NCI-H748 (cell line): Measurements from ENCODE around the gene NCAPD2.
A peak's percentile ranks its signal among the peaks of the same experiment; 100 is the strongest.
"Not testable (repeated sequence)": the region's sequence is repeated elsewhere in the genome, so short reads cannot be mapped to it uniquely, and the experiment has no call there.

ENCODE experiments used
- DNase-seq: peaks from one replicate; lab custom pipeline; 2025; ENCODE audit not compliant: unreplicated experiment; lab: John Stamatoyannopoulos, UW

Gene NCAPD2

DNA sequence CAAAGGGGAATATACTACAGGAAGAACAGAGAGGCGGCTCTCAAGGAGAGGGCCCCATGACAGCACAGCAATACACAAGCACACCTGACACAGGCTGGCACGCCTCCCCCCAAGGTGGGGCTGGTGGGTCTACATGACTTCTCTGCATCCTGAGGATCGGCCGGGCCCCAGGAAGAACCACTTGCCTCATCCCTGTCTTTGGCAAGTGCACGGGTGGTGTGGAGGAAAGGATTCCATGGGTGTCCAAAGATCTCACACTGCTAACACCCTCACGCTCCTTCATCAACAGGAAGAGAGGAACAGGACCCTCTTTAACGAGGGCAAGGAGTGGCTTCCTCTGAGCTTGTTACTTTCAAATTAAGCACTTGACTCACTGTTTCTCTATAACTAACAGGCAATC, 30.7 kb upstream of the NCAPD2 start:
- no peak for DNase-seq

DNA sequence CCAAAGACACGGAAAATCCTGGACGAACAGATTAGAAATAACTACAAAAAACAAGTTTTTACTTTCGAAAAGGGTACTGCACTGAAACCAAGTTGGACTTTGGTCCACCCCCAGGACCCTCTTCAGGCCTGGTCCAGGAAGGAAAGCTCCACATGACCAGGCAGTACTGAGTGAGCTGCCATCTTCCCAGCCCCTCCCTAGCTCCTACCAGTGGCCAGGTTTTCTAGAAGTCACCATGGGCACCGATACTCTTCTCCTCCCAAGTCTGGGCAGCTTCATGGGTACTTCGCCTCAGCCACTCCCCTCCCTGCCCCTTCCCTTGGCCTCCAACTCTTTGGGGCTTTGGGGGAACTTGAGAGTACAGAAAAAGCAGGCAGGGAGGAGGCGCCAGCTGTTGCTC, 30.0 kb upstream of the NCAPD2 start:
- no peak for DNase-seq

DNA sequence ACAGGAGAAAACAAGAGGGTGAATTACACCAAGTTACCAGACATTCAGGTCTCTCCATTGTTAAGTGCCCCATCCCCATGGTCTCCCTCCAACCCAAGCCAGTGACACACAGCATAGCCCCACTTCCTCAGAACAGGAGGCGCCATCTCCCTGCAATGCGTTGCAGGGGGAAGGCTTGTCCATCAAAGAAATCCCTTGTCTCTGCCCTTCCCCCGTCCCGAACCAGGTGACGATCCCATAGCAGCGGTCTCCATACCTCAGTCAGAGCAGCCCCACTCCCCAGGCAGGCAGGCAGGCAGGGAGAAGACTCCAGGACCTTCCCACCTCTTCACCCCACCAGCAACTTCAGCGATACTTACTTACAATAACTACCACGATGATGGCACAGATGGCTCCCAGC, 29.4 kb upstream of the NCAPD2 start:
- DNase-seq, result no peak

DNA sequence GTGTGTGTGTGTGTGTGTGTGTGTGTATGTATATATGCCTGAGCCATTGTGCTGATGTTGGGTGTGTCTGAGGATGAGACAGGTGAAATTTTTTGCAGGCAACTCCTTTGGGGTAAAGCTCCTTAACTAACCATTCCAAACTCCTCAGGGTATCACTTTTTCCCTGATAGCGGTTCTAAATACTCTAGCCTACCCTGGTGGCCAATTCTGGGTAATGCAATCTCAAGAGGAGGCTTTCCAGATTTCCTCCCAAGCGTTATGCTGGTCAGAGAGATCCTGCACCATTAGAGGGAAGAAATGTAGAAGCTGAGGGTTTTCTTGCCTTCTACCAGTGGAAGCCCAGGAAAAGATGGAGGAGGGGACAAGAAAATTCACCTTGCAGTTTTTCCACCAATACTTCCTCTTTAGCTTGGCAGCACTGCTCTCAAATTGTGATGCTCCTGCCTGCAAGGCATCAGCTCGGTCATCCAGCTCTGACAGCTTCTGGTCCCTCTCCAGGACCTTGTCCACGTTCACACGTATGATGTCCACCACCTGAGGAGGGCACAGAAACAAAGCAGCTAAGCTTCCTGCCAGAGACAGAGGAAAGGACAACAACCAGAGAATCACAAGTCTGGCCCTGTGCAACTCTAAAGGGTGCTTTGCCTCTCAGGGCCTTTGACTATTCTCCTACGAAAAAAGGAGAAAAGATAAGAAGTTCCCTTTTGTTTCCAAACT, 28.3 kb upstream of the NCAPD2 start:
- peak; percentile 57 for DNase-seq

DNA sequence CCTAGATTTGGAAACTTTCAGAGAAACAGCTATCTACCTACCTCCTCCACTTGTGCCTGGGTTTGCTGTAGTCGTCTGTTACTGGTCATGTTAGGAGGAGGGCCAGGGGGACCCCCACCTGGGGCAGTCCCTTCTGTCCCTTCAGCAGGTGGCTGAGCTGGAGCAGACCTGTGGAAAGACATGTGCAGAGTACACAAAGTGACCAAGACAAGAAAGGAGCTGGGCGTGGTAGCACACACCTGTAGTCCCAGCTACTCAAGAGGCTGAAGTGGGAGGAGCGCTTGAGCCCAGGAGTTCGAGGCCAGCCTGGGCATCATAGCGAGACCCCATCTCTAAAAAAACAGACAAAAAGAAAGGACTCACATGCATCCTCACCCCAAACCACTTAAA, 27.7 kb upstream of the NCAPD2 start:
- no peak for DNase-seq

DNA sequence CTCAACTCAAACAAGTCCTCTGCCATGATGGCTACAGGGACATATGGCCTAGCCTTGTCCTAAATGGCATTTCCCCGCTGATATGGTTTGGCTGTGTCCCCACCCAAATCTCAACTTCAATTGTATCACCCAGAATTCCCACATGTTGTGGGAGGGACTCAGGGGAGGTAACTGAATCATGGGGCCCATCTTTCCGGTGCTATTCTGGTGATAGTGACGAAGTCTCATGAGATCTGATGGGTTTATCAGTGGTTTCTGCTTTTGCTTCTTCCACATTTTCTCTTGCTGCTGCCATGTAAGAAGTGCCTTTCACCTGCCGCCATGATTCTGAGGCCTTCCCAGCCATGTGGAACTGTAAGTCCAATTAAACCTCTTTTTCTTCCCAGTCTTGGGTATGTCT, 27.2 kb upstream of the NCAPD2 start:
- DNase-seq, result not testable (repeated sequence)

DNA sequence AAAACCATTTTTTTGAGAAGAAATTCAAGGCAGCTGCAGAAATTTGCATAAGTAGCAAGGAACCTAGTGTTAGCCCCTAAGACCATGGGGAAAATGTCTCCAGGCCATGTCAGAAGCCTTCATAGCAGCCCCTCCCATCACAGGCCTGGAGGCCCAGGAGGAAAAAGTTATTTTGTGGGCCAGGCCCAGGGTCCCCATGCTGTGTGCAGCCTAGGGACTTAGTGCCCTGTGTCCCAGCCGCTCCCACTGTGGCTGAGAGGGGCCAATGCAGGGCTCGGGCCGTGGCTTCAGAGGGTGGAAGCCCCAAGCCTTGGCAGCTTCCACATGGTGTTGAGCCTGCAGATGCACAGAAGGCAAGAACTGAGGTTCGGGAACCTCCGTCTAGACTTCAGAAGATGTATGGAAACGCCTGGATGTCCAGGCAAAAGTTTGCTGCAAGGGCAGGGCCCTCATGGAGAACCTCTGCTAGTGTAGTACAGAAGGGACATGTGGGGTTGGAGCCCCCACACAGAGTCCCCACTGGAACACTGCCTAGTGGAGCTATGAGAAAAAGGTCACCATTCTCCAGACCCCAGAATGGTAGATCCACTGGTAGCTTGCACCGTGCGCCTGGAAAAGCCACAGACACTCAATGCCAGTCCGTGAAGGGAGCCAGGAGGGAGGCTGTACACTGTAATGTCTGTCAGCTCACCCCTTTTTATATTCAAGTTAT, 26.2 kb upstream of the NCAPD2 start:
- DNase-seq, result not testable (repeated sequence)

DNA sequence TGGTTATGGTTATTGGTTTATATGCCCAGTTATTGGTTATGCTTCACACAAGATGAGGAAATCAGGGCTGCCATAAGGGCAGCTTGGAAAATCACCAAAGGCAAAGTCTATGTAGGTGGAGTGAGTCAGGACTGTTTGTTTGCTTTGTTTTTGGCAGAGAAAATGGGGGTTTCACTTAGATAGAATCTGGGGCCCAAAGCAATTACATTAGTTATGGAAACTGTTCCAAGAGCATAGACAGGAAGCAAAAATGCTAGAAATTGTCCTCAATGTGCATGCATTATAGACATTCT, 25.7 kb upstream of the NCAPD2 start:
- no peak for DNase-seq

DNA sequence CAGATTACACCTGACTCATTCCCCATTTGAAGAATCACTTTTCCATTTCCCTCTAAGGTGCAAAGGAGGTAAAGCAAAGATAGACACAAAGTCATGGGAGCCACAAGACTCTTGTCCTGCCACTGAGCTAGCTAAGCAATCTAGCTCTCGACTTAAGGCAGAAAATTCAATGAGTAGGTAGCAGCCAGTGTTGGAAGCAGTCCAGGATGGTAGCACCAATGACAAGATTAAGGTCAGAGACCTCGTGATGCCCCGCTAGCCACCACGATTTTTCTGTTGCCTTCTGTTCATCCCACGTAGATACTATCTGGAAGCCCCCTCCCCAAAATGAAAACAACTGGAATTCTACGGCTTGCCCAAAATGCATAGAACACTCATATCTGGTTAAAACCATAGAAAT, 24.8 kb upstream of the NCAPD2 start:
- DNase-seq, result no peak

DNA sequence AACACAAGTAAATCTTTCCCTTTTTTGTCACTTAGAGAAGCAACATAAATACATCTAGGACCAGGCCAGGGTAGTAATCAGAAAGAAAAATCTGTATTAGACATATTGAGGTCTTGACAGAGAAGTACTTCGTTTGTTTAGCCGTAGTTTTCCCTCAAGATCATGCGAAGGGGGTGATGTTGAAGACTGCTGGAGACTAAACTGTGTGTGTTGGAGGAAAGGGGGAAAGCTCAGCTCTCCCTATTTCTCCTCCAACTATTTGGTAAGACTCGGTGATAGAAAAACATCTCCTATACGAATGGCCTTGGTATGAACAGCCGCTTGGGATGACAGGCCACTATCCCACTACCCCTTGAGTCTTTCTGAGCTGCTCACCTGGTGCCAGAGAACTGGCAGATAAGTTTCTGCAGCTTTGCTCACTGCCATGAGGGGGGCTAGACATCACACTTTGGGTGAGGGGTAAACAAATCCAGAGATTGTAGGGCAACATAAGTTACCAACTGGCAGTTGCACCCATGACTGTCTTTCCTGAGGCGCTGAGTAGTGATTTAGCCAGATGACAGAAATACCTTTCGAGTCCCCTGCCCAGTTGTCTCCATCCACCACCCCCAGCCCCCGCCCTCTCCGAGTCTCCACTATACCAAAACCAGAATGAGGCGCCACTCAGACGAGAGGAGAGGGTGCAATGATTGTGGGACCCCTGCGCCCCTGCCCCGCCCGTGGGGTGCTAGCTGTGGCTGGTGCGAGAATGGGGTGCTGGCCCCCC, 24.1 kb upstream of the NCAPD2 start:
- DNase-seq, result peak; percentile 17

DNA sequence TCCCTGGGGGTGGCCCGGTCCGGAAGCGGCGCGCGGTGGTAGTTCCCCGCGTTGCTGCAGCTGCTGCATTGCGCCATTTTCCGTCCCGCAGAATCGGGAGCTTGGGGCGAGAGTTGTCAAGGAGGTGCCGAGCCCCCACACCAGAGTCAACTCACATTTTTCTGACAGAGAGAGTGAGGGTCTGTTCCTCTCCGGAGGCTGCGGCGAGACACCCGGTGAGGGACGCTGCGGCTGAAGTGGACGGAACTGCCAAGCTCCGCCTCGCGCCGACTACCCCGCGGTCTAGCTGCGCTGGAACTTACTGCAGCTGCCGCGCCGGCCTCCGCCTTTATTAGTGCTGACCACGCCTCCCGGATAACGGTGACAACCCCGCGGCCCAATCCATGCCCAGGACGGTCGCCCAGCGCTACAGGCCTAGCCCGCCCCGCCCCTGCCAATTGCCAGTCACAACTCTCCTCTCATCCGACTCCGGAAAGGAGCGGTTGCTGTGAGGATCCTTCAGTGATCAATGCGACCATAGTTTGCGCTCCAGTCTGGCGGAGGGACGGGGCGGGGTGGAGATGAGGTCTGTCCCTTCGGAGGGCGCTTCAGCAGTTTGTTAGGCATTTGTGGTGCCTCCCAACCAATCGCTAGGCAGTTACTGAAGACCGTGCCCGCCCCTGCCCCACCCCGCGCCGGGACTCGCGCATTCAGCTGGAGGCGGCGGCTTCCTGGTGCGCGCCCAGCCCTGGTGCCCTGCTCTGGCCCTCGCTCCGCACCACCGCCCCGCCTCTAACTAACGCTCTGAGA, 23.3 kb upstream of the NCAPD2 start, which contains the start of gene VAMP1:
Gene VAMP1, minus strand, starts transcription at position 303 of the 789 bp plus-strand sequence. Its CDS starts 146 bp downstream, at position 157.
- DNase-seq, result peak; percentile 95

DNA sequence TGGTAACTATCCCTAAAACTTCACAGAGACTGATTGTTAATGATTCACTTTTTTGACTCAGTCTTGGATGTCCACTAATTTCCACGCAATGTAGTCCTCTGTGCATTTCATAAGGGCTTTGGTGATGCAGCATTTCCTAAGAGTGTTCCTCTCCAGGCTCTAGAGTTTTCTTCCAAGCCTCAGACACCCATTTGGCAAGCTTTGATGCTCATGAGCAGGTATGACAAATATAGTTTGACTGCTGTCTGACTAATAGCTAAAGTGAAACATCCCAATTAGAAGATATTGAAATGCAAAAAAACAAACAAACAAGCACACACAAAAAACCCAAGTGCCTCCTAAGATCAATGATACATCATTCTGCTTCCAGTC, 21.9 kb upstream of the NCAPD2 start:
- DNase-seq, result no peak

DNA sequence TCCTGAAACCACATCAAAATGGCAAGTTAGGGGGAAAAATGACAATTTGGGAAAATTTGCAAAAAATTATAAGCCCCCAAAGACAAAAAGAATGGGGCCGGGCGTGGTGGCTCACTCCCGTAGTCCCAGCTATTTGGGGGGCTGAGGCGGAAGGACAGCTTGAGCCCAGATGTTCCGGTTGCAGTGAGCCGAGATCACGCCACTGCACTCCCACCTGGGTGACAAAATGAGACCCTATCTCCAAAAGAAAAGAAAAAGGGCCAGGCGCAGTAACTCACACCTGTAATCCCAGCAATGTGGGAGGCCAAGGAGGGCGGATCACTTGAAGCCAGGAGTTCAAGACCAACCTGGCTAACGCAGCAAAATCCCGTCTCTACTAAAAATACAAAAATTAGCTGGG, 21.4 kb upstream of the NCAPD2 start:
- DNase-seq, result no peak

DNA sequence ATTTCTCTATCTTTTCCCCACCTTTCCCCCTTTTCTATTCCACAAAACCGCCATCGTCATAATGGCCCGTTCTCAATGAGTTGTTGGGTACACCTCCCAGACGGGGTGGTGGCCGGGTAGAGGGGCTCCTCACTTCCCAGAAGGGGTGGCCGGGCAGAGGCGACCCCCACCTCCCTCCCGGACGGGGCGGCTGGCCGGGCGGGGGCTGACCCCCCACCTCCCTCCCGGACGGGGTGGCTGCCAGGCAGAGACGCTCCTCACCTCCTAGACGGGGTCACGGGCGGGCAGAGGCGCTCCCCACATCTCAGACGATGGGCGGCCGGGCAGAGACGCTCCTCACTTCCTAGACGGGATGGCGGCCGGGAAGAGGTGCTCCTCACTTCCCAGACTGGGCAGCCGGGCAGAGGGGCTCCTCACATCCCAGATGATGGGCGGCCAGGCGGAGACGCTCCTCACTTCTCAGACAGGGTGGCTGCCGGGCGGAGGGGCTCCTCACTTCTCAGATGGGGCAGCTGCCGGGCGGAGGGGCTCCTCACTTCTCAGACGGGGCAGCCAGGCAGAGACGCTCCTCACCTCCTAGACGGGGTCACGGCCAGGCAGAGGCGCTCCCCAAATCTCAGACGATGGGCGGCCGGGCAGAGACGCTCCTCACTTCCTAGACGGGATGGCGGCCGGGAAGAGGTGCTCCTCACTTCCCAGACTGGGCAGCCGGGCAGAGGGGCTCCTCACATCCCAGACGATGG, 18.5 kb upstream of the NCAPD2 start:
- not testable (repeated sequence) for DNase-seq

DNA sequence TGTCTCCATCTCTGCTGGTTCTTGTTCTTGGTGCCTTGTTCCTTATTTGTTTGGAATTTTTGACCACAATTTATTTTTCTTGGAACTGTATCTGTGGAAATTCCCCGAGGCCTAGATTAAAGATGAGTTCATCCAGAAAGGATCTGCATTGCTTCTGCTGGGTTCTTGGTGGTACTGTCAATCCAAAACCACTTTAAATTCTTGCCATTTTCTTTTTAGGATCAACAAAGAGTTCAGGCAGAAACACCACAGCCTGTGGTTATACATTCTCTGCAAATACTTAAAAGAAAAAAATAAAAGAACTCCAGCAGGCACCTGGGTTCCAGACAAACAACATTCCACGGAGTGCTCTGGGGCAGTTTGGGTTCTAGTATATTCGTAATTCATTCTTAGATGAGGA, 17.4 kb upstream of the NCAPD2 start:
- DNase-seq, result no peak

DNA sequence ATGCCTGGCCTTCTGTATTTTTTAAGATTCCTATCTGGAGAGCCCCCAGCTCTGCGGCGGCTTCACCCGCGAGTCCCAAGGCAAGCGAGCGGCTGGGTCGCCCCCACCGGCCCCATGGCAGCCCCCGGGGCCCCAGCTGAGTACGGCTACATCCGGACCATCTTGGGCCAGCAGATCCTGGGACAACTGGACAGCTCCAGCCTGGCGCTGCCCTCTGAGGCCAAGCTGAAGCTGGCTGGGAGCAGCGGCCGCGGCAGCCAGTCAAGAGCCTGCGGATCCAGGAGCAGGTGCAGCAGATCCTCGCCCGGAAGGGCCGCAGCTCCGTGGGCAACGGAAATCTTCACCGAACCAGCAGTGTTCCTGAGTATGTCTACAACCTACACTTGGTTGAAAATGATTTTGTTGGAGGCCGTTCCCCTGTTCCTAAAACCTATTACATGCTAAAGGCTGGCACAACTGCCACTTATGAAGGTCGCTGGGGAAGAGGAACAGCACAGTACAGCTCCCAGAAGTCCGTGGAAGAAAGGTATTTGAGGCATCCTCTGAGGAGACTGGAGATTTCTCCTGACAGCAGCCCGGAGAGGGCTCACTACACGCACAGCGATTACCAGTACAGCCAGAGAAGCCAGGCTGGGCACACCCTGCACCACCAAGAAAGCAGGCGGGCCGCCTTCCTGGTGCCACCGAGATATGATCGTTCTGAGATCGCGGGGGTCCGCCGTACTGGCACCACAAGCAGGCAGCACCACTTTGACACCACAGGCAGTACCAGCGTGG, 16.1 kb upstream of the NCAPD2 start:
- DNase-seq, result not testable (repeated sequence)

DNA sequence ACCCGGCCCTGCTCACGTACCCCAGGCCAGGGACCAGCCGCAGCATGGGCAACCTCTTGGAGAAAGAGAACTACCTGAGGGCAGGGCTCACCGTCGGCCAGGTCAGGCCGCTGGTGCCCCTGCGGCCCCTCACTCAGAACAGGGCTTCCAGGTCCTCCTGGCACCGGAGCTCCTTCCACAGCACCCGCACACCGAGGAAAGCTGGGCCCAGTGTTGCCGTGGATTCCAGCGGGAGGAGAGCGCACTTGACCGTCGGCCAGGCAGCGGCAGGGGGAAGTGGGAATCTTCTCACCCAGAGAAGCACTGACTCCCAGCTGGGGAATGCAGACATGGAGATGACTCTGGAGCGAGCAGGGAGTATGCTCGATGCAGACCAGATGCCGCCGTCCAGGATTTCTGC, 15.5 kb upstream of the NCAPD2 start:
- DNase-seq, result no peak

DNA sequence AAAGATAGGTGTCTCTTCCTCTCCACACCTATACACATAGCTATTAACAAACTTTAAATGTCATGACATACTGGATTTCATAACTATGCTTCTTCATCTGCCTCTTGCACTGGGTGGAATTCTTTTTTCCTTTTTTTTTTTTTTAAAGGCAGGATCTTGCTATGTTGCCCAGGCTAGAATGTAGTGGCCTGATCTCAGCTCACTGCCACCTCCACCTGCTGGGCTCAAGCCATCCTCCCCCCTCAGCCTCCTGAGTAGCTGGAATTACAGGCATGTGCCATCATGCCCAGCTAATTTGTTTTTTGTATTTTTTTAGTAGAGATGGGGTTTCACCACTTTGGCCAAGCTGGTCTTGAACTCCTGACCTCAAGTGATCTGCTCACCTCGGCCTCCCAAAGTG, 5.7 kb upstream of the NCAPD2 start:
- no peak for DNase-seq

DNA sequence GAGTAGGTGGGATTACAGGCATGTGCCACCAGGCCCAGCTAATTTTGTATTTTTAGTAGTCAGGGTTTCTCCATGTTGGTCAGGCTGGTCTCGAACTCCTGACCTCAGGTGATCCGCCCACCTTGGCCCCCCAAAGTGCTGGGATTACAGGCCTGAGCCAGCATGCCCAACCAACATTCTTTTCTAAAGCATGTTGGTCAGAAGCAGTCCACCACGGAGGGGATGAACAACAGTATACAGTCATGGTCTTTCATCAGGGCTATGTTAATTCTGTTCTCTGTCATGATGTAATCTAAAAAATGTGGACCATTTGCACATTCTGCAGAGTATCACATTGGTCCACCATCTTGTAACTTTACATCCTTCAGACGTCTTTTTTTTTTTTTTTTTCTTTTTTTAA, 4.5 kb upstream of the NCAPD2 start:
- DNase-seq, result no peak

DNA sequence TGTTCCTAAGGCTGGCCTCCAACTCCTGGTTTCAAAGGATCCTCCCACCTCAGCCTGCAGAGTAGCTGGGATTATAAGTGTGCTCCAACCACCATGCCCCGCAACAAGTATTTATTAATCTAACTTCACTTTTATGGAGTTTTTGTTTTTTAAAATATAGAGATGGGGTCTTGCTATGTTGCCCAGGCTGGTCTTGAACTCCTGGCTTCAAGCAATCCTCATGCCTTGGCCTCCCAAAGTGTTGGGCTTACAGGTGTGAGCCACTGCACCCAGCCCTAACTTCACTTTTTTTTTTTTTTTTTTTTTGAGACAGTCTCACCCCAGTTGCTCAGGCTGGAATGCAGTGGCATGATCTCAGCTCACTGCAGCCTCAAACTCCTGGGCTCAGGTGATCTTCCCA, 3.2 kb upstream of the NCAPD2 start:
- not testable (repeated sequence) for DNase-seq
